HepG2 (cell line): ENCODE results near the gene CLCNKA. TPM values are rescaled to one million over a fixed set of nuclear protein-coding genes. Genes with fewer than 3 reads are reported as not detected.

Experiments
- AKNA ChIP-seq: sonication (generic); formaldehyde crosslinking; IDR thresholded peaks from 2 replicates; pipeline ENCODE4 v1.4.0; 2020; ENCODE audit warnings: missing genetic modification reagents, borderline replicate concordance
- ATF5 ChIP-seq: sonication (generic); formaldehyde crosslinking; IDR thresholded peaks from 2 replicates; pipeline ENCODE4 v1.4.0; 2020; ENCODE audit warnings: mild to moderate bottlenecking, low read depth, missing genetic modification reagents
- ERF ChIP-seq: IDR thresholded peaks from 2 replicates; pipeline ENCODE4 v1.6.1; 2018; ENCODE audit warnings: missing biosample characterization, missing genetic modification reagents
- HOXD1 ChIP-seq: sonication (generic); formaldehyde crosslinking; IDR thresholded peaks from 2 replicates; pipeline ENCODE4 v1.5.0; 2020; ENCODE audit warnings: missing genetic modification reagents
- JUND ChIP-seq: sonication (generic); formaldehyde crosslinking; IDR thresholded peaks from 2 replicates; pipeline ENCODE4 v1.8.0; 2022; ENCODE audit warnings: mild to moderate bottlenecking, missing genetic modification reagents
- MAX ChIP-seq: IDR thresholded peaks from 2 replicates; pipeline ENCODE4 v1.6.1; 2012; ENCODE audit warnings: inconsistent platforms
- MED13 ChIP-seq: sonication (generic); formaldehyde crosslinking; IDR thresholded peaks from 2 replicates; pipeline ENCODE4 v1.5.0; 2020; ENCODE audit warnings: missing genetic modification reagents
- NFE2L2 ChIP-seq: fragments of 150-350 bp; IDR thresholded peaks from 2 replicates; pipeline ENCODE4 v1.6.1; 2014; ENCODE audit warnings: low read length
- NFYB ChIP-seq: sonication (generic); formaldehyde crosslinking; IDR thresholded peaks from 2 replicates; pipeline ENCODE4 v1.4.0; 2020; ENCODE audit warnings: missing genetic modification reagents
- PAWR ChIP-seq: sonication (generic); formaldehyde crosslinking; IDR thresholded peaks from 2 replicates; pipeline ENCODE4 v1.4.0; 2020; ENCODE audit warnings: missing genetic modification reagents, mild to moderate bottlenecking, borderline replicate concordance
- POGZ ChIP-seq: sonication (generic); formaldehyde crosslinking; IDR thresholded peaks from 2 replicates; pipeline ENCODE4 v1.4.0; 2020; ENCODE audit warnings: mild to moderate bottlenecking, missing genetic modification reagents
- PRMT3 ChIP-seq: sonication (generic); formaldehyde crosslinking; IDR thresholded peaks from 2 replicates; pipeline ENCODE4 v1.8.1; 2022; ENCODE audit warnings: low read depth, mild to moderate bottlenecking, moderate library complexity, missing genetic modification reagents, borderline replicate concordance
- RBM22 ChIP-seq: fragments of 200-400 bp; formaldehyde crosslinking; optimal IDR thresholded peaks from 2 replicates; pipeline ENCODE3; 2017; ENCODE audit warnings: mild to moderate bottlenecking, low read length, moderate library complexity
- SAFB2 ChIP-seq: sonication (generic); formaldehyde crosslinking; IDR thresholded peaks from 2 replicates; pipeline ENCODE4 v1.5.1; 2020; ENCODE audit warnings: missing genetic modification reagents, low read depth, mild to moderate bottlenecking, borderline replicate concordance
- TARDBP ChIP-seq: sonication (generic); formaldehyde crosslinking; IDR thresholded peaks from 2 replicates; pipeline ENCODE4 v1.8.0; 2022; ENCODE audit warnings: mild to moderate bottlenecking, missing genetic modification reagents
- ZBTB42 ChIP-seq: sonication (generic); formaldehyde crosslinking; IDR thresholded peaks from 2 replicates; pipeline ENCODE4 v1.5.0; 2020; ENCODE audit warnings: mild to moderate bottlenecking, missing genetic modification reagents
- ZBTB7A ChIP-seq: sonication (generic); formaldehyde crosslinking; IDR thresholded peaks from 2 replicates; pipeline ENCODE4 v1.8.0; 2022; ENCODE audit warnings: mild to moderate bottlenecking, missing genetic modification reagents
- ZC3H4 ChIP-seq: sonication (generic); formaldehyde crosslinking; IDR thresholded peaks from 2 replicates; pipeline ENCODE4 v1.4.0; 2020; ENCODE audit warnings: missing genetic modification reagents, borderline replicate concordance
- ZFP36L1 ChIP-seq: sonication (generic); formaldehyde crosslinking; IDR thresholded peaks from 2 replicates; pipeline ENCODE4 v1.8.0; 2022; ENCODE audit warnings: mild to moderate bottlenecking, missing genetic modification reagents, moderate library complexity
- ZMYM3 ChIP-seq: sonication (generic); formaldehyde crosslinking; IDR thresholded peaks from 2 replicates; pipeline ENCODE4 v1.5.1; 2020; ENCODE audit warnings: mild to moderate bottlenecking, missing genetic modification reagents
- ZNF788 ChIP-seq: sonication (generic); formaldehyde crosslinking; IDR thresholded peaks from 2 replicates; pipeline ENCODE4 v1.5.0; 2020; ENCODE audit warnings: mild to moderate bottlenecking, missing genetic modification reagents, borderline replicate concordance
- polyA plus RNA-seq, 8 experiments: library from polyadenylated mRNA; depleted of rRNA in 3 of 8; stranded (reverse) in 7 of 8; unstranded in 1 of 8; fragments of >200 nt; fragmentation: Illumina TruSeq in 4 of 8; extraction: Trizol in 4 of 8; gene quantifications; 2 replicates each; pipeline versions ENCODE4 v1.2.1 to v1.2.3, GENCODE V29; 2011 to 2016; ENCODE audit warnings: low read depth in 4 of 8, missing spikeins in 1 of 8, mixed read lengths in 1 of 8; ENCODE audit not compliant: insufficient read depth in 1 of 8
- total RNA-seq, 5 experiments: library from RNA; depleted of rRNA; stranded (reverse); fragments of >200 nt; fragmentation: Illumina TruSeq; extraction: Trizol; gene quantifications; 2 replicates each; pipeline ENCODE4 v1.2.3, GENCODE V29; 2016; ENCODE audit warnings: low read depth in 1 of 5
- TF ChIP-seq, protein P1 (sequence below): sonication (generic); formaldehyde crosslinking; IDR thresholded peaks from 2 replicates; pipeline ENCODE4 v1.8.1; 2023; ENCODE audit warnings: mild to moderate bottlenecking, missing genetic modification reagents
- TF ChIP-seq, protein P2 (sequence below): sonication (generic); formaldehyde crosslinking; IDR thresholded peaks from 2 replicates; pipeline ENCODE4 v1.5.1; 2020; ENCODE audit warnings: missing genetic modification reagents, mild to moderate bottlenecking, borderline replicate concordance

The CLCNKA gene
- total and polyA plus RNA-seq, 2 of the 13 experiments (the other 11 are each of a cell fraction or from before 2014, with no cell fraction given): 0.03 TPM; not detected in 1

GRCh38 chr1:16067127-16067768, 45.4 kb downstream of the CLCNKA start (continued):
- TF ChIP-seq, protein P1, sequence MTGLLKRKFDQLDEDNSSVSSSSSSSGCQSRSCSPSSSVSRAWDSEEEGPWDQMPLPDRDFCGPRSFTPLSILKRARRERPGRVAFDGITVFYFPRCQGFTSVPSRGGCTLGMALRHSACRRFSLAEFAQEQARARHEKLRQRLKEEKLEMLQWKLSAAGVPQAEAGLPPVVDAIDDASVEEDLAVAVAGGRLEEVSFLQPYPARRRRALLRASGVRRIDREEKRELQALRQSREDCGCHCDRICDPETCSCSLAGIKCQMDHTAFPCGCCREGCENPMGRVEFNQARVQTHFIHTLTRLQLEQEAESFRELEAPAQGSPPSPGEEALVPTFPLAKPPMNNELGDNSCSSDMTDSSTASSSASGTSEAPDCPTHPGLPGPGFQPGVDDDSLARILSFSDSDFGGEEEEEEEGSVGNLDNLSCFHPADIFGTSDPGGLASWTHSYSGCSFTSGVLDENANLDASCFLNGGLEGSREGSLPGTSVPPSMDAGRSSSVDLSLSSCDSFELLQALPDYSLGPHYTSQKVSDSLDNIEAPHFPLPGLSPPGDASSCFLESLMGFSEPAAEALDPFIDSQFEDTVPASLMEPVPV (CRISPR knock-in tag): no peak
- TF ChIP-seq NFE2L2 (no peak), JUND (no peak), AKNA (CRISPR knock-in tag) (no peak), ZMYM3 (peak; percentile 81; the same call in 1 of the 2 replicates), TARDBP (no peak), MED13 (CRISPR knock-in tag) (no peak), ZBTB42 (CRISPR knock-in tag) (no peak), ERF (CRISPR knock-in tag) (no peak), SAFB2 (no peak), HOXD1 (CRISPR knock-in tag) (no peak), PAWR (CRISPR knock-in tag) (no peak), ZNF788 (CRISPR knock-in tag) (no peak), NFYB (no peak), RBM22 (no peak), MAX (no peak; the same call in 1 of the 2 replicates), ZC3H4 (CRISPR knock-in tag) (no peak), ZFP36L1 (CRISPR knock-in tag) (no peak), ZBTB7A (CRISPR knock-in tag) (no peak), POGZ (CRISPR knock-in tag) (no peak), ATF5 (CRISPR knock-in tag) (no peak), PRMT3 (no peak)
- TF ChIP-seq, protein P2, sequence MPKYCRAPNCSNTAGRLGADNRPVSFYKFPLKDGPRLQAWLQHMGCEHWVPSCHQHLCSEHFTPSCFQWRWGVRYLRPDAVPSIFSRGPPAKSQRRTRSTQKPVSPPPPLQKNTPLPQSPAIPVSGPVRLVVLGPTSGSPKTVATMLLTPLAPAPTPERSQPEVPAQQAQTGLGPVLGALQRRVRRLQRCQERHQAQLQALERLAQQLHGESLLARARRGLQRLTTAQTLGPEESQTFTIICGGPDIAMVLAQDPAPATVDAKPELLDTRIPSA (CRISPR knock-in tag): no peak
